ENCODE results near the gene ITPR2.

The ITPR2 gene

DNA sequence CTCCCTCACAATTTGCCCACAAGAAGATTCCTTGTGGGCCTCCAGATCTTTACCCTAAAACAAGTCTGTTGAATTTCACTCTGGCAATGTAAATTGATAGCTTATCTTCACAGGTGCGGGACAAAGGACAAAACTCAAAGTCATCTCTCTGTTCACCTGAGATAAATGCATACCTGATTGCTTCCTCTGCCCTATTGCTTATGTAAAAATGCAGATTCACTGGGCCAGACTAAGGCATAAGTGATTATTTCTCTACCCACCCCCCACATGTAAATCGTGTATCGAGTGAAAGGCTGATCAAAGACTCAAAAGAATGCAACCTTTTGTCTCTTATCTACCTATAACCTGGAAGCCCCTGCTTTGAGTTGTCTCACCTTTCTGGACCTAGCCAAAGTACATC, 320.8 kb downstream of the ITPR2 start:
- no peak for DNase-seq (ENCODE audit: low read depth)

DNA sequence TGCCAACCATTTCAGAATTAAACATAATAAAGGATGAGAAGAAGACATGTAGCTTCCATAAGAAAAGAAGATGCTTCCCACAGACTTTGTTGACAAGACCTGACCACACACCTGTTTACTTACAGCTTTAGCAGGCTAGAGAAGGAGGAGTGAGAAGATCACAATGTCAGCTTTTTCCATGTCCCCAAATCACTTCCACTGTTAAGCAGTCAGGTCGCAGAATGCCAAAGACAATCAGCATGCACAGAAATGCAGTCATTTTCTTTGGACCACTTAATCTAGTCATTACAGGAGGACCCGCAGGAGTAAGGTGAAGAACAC, 322.7 kb downstream of the ITPR2 start:
- no peak for DNase-seq (ENCODE audit: low read depth)

DNA sequence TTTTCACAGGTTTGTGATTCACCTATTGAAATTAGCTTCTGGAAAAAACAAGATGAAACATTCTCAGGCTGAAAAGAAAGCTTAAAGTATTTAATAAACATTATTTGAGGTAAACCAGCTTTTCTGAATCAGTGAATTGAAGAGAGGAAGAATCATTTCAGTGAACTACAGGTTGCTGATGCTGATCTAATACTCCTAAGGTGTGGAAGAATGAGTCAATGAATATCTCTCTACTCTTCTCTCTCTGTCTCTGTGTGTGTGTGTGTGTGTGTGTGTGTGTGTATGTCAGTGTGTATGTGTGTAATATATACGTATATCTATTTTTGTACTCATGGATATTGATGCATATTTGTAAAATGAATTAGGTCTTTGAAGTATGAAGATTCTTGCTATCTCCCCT, 325.4 kb downstream of the ITPR2 start:
- DNase-seq (ENCODE audit: low read depth): no peak

DNA sequence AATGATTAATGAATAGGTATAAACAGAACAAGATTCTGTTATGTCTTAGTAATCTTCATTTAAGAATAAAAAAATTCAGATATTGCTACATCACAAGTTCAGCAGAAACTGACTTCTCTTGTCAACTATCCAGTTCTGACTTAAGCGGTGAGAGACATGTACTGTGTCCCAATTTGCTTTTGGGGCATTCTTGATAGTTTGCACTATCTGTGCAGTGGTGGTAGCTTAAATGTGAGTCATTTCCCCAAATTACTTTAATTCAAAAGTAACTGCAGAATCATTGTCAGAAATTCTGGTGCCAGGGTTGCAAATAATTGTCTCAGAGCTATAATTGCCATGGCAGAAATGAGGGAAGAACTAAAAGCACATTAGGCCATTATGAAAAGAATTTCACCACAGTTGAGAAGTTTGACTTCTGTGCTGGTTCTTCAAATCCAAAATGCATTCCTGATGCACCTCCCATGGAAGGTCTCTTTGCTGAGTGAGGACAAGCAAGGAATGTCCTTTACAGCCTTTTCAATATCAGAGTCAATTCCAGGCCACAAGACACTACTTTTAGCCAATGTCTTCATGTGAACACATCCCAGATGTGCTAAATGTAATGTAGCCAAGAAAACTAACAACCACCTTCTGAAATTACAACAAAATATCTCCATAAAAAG, 332.9 kb downstream of the ITPR2 start:
- no peak for DNase-seq (ENCODE audit: low read depth)

DNA sequence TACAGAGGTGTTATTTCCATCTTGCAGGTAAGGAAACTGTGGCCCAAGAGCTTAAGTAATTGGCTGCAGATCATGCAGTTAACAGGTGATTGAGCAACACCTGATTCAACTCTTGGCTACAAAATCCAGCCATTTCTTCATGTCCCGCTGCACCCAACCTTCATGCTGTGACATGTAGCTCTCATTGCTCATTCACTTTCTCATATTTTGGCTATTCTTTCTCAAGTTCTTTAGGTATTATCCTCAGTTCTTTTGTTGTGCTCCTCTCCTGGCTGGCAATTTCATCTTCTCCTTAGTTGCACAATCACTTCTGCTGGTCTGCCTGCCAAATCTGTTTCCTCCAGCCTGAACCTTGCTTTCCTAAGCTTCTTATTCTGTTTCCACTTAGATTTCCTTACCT, 336.8 kb downstream of the ITPR2 start:
- no peak for DNase-seq (ENCODE audit: low read depth)

DNA sequence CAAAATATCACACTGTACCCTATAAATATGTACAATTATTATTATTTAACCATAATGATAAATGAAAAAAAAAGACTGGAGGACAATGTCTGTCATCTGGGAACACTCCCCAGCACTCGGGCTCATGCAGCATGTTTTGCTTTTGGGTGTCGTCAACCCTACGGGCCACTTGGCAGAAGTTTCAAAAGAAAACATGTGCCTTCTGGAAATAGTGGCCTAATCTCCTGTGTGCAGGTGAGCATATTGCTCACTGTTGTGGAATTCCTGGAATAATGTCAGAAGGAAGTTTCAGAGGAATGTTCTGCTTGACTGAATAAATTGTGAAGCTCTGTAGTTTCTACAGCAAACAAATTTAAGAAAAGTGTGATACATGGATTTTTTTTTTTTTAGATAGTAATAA, 339.3 kb downstream of the ITPR2 start:
- no peak for DNase-seq (ENCODE audit: low read depth)

DNA sequence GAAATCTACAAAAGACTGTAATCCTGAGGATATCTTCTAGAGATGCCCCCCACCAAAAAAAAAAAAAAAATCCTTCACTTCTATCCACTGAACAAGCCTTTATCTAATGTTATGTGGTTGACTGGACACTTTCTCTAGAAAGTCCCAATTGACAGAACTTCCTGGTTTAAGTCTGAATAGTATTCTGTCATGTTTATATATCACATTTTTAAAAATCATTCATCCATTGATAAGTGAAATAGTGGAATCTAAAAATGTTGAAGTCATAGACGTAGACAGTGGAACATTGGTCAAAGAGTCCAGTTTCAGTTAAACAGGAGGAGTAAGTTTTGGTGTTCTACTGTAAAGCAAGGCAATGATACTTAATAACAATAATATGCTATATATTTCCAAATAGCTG, 340.6 kb downstream of the ITPR2 start:
- DNase-seq (ENCODE audit: low read depth): no peak

DNA sequence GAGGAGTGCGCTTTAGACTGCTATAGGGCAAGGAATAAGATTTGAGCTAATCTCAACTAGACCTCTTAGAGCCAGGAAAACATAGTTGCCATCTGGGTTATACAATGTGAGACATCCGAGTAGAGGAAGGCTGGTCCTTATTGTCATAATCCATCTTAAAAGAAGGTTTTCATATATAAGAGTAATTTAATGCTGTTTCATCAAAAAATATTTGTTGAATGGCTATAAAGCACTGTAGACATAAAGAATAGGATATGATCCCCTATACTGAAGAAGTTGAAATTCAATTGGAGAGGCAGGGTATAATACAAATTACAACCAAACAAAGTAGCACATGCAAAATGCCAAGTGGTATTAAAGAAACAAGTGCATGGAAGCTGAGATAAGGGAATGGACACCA, 343.1 kb downstream of the ITPR2 start:
- DNase-seq (ENCODE audit: low read depth): no peak

DNA sequence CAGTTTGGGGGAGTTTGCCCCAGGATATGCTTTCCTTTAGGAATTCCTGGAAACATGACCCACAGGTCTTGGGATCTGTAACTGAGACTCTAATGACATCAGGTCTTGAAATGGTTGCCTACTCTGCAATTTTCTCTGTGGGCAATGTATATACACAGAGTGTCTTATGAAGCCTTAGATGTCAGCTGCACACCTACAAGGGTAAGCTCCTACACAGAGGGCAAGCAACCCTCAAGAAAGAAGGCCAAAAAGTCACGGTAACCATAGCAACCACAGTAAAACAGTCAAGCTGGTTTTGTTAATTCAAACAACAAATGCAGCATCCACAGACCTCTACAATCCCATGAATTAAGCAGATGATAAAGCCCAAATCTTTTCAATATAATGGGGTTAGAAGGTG, 344.6 kb downstream of the ITPR2 start:
- DNase-seq (ENCODE audit: low read depth): no peak

DNA sequence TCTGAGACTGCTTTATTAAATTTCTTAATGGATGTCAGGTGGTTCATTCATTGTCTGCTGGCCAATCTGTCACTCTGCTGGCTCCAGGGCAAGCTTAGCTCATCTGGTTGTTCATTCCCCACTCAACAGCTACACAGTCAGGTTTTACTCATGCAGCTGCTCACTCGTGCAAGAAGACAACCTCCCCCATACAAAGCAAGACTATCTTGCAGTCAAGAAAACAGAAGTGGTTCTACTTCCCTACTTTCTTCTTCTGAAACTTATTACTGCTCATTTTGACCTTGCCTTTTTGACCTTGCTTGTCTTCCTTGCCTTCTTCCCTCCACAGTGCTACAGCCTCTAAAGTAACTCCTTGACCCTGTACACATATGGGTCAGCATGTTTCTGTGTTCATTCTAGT, 359.7 kb downstream of the ITPR2 start:
- no peak for DNase-seq (ENCODE audit: low read depth)

DNA sequence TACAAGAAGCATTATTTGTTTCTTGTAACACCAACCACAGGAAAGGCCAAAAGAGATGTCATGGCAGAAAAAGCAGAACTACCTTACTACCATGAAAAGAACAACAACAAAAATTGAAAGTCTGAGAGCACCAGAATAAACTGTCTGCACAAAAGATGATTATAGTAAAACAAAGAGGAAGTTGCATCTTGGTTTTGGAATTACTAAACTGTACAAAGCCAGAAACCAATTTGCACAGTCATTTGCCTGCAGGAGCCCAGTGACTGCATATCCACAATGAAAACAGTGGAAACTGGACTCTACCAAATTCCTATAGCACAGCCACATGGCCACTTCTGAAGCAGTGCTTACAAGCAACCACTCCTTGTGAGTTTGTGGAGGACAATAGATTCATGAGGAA, 361.4 kb downstream of the ITPR2 start:
- no peak for DNase-seq (ENCODE audit: low read depth)

DNA sequence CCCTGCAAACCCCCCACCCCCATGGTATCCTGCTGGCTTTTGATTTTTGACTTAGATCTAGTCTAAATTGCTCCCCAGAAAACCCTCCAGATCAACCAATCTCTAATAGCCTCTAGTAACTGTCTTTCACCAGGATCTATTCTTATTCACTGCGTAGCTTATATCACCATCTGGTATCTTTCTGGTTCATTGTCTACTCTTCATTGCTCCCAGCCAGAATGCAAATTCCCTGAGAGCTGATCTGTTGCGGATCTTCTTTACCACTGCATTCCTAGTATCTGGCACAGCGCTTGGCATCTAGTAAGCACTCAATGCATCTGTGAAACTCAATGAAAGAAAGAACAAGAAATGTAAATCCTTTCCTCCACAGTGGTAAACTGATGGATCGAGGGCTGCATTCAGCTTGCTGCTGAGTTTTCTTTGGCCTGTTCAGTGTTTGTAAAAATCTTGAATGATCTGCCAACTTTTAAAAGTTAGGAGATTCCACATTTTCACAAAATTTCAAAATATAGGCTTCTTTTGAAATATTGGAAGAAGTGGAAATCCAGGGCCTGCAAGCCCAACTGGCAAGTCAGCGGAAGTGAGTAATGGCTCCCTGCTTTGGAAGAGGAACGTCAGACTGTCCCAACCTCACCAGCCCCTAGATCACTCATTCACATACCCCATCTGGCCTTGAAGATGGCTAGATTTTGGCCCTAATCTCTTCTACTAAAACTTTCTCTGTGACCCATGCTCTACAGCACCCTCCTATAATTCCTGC, 363.4 kb downstream of the ITPR2 start:
- DNase-seq (ENCODE audit: low read depth): no peak

DNA sequence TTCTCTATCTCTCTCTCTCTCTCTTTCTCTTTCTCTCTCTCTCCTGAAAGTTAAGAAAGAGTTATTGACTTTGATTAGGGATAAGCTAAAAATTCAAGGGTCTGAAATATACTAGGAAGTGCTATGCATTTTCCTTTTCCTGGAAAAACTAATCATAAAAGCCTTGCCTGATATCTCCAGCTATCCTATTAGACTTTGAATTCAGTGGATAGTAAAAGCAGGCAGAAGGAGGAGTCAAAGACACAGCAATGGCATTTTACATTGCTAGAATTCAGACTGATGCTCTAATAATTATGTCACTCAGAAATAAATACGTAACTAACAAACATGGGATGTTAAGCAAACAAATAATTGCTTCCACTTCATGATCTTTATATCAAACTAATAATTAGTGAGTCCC, 365.6 kb downstream of the ITPR2 start:
- DNase-seq (ENCODE audit: low read depth): no peak

DNA sequence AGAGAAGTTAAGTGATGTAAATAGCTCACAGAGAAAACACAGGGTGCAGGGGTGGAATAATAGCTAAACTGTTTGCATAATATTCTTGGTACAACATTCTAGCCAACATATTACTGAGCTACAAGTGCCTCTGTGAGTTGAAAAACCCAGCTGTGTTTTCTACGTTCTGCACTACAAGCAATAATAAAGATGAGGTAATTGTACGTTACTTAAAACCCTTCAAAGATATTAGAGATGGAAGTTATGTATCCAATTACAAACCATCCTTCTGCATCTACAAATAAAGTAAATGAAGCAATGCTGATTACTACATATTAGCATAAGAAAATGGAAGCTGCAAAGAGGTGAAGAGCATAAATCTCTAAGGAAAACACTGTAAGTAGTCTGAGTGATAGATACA, 366.3 kb downstream of the ITPR2 start:
- no peak for DNase-seq (ENCODE audit: low read depth)

DNA sequence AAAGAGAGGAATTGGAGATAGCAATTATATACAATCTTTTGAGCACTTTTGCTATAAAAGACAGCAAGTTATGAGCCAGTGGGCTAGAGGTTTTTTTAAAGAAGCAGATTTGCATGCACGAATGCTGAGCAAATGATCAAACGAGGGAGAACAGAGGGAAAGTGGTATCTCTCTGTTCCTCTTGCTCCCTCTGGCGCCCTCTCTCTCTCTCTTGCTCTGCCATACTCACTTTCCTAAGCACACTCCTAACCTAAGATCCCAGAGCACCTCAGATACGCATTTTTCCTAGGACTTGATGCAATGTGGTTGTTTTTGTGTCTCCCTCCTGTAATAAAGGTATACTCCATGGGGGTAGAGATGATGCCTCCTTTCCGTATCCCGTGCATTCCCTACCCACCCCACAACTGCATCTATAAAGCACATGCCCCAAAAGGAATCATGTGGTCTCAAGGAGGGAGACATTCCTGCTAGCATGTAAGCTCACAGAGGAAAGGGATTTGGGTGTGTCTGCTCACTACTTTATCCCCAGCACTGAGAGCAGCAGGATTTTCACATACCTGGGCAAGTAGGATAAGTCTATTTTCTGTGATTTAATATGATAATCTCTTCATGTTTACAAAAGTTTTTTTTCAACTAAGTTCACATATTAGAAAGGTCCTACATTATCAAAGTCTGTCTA, 367.4 kb downstream of the ITPR2 start:
- DNase-seq (ENCODE audit: low read depth): no peak

DNA sequence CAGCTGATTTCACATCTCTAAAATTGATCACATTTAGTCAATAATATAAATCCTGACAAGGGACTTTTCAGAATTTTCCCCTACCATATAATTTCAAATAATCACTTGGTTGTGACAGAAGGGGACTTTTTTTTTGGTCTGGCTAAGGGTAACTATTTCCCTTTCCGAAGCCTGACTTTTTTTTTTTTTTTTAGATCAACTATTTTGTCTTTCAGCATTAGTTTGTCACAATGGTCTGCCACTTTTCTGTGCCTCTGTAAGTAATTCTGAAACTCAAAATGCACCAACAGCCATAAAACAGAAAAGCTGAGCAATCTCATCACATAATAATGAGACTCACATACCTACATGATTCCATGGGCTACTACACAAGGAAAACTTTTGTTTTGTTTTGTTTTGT, 371.2 kb downstream of the ITPR2 start:
- DNase-seq (ENCODE audit: low read depth): no peak

DNA sequence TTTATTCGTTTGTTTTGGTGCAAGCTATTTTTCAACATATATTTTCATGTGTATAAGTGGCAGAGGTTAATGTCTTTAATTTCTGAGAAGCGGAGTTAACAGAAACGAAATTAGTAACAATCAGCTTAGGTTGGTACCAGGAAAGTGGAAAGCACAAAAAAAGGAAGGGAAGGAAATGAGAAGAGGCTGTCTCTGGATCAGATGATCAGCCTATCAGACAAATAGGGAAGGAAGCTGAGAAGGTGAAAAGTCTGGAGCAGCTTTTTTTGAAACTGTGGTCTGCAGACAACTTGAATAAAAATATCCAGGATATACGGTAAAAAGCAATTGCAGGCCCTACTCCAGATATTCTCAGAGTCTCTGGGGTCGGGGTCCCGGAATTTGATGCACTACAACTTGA, 372.6 kb downstream of the ITPR2 start:
- DNase-seq (ENCODE audit: low read depth): no peak

DNA sequence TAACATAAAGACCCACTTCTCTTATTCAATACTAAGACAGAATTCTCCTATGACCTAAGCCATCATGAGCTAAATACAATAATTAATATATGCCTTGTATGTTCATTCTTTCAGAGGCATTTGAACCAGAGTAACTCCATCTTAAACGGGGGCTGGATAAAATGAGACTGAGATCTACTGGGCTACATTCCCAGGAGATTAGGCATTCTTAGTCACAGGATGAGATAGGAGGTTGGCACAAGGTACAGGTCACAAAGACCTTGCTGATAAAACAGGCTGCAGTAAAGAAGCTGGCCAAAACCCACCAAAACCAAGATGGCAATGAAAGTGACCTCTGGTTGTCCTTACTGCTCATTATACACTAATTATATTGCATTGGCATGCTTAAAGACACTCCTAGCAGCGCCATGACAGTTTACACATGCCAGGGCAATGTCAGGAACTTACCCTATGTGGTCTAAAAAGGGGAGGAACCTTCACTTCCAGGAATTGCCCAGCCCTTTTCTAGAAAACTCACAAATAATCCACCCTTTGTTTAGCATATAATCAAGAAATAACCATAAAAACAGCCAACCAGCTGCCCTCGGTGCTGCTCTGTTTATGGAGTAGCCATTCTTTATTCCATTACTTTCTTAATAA, 376.9 kb downstream of the ITPR2 start:
- DNase-seq (ENCODE audit: low read depth): no peak

DNA sequence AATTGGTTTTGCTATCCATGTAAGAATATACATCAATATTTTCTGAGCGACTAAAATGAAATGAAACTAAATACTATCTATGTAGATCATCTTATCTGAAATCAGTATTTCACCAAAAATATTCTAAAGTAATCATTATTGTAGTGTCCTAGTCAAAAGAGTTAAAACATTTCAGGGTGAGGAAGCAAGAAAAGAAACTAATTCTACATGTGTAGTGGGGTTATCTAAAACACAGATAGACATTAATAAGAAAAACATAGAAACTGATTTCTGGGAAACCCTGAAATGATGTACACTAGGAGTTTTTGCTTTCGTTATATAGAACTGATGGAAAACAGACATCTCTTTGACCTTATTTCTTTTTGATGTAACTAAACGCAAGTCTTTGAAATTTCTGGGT, 379.7 kb downstream of the ITPR2 start:
- DNase-seq (ENCODE audit: low read depth): no peak

DNA sequence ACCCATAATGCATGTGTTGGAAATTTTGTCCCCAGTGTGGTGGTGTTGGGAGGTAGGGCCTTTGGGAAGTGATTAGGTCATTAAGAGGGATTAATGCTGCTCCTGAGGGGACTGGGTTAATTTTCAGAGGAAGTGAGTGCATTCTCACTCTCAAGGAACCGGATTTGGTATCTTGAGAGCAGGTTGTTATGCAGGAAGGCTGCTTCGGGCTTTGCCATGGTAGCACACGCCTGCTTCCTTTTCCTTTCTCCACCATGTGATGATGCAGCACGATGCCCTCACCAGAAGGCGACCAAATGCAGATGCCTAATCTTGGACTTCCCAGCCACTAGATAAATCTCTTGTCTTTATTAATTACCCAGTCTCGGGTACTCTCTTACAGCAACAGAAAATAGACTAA, 380.5 kb downstream of the ITPR2 start:
- no peak for DNase-seq (ENCODE audit: low read depth)

DNA sequence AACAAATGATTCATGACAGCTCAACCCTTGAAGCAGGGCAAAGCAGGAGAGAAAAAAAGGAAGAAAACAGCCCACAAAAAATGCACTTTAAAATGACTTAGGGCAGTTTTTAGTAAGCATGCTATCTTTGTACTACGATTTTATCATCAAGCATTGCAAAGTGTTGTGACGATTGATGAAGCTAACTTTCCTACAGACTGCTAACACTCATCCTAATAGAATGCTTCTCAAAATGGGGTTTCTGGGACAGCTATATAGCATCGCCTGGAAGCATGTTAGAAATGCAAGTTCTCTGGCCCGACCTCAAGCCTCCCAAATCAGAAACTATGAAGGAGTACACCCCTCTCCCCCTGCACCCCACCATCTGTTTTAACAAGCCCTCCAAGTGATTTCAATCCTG, 381.2 kb downstream of the ITPR2 start:
- no peak for DNase-seq (ENCODE audit: low read depth)

DNA sequence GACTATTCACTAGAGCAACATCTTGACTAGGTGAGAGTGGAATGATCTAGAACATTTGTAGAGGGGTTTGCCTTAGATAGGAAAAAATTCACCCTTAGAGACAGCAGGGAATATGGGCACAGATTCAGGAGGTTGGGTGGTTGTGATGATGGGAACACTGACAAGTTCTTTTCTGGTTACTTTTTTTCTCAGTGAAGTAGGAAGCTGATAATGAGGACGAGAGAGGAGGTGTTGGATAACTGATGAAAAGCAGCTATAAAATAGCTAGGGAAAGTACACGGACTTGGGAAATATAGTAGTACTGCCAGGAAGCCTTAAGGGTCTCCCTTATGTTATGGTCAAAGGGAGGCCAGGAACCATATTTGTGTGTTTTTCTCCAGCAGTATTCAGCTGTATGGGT, 387.1 kb downstream of the ITPR2 start:
- no peak for DNase-seq (ENCODE audit: low read depth)

DNA sequence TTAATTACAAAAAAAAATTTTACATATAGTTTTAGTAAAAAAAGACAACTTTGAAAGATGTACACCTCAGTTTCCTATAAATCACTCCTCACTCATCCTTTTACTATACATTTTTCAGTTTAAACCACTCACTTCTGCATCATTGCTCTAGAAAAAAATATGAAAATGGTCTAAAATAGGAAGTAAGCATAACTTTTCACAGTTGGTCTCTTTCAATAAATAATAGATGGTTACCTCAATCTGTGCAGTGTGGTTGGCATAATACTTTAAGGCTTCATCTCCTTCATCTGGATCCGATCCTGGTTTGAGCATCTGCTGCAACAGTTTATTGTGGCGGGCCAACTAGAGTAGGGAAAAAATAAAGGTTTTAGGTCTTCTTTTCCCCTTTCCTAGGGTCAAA, 389.7 kb downstream of the ITPR2 start:
- no peak for DNase-seq (ENCODE audit: low read depth)

Data from HS-5 (cell line).